ENCODE results near the gene TANC1. TPM values are rescaled to one million over a fixed set of nuclear protein-coding genes. Genes with fewer than 3 reads are reported as not detected.

TANC1 gene
- total RNA-seq, 2 experiments from 2014 or later: 0.89 to 1.1 TPM

DNA sequence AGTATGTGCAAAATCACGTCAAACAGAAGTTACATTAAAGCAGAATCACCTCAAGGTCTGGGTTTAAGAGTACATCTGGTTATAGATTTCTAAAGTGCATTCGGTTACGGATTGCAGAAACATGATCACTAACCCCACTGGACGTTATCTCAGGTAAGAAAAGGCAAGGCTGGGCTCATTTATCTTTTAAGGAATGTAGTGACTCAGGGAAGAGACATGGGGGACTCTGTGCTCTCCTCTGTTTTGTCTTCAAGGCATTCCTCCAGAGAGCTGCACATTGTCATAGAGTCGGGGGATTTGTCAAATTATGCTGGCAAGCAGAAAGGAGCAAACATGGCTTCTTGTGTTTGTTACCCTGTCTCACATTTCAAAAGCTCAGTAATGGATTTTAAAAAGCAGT, 303.7 kb downstream of the TANC1 start:
- POLR2A ChIA-PET: no interaction called here
- no peak overlapping the region for H3K27ac Mint-ChIP-seq
- H3K4me3 Mint-ChIP-seq: no peak overlapping the region
- CTCF ChIA-PET: interaction anchor here (1.3 kb wide), 1 partner anchor 11 kb away, joined by 5 read pairs; no protein-coding TSS in a partner anchor
- ATAC-seq: no peak
- no peaks in the 10 kb centered on the region for H3K27me3 Mint-ChIP-seq
- no peaks in the 10 kb centered on the region for H3K4me1 Mint-ChIP-seq
- intact Hi-C loops (cut with DNase I, micrococcal nuclease): no loop called here
- H3K36me3 Mint-ChIP-seq (ENCODE audit: low read depth): peaks cover 24% of the 10 kb centered on the region
- H3K9me3 Mint-ChIP-seq (ENCODE audit: low read depth): no peaks in the 10 kb centered on the region
- DNase-seq: no peak

DNA sequence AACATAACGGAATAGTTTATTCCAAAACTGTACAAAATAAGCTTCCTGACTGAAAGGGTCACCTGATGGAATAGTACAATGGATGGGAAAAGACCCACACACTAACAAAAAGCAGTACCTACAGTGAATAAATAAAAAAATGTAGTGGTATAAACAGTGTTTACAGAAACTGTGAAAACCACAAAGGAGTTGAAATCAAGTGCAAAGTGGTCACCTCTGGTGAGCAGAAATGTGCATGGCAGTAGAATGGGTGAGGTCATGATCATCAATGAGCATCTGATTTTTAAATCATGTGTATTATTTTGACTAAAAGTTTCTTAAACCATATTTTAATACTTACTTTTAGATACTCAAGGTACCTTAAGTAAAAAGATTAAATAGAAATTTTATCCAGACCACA, 306.7 kb downstream of the TANC1 start:
- intact Hi-C loops (cut with DNase I, micrococcal nuclease): no loop called here
- Mint-ChIP-seq H3K9me3 (ENCODE audit: low read depth) (no peaks in the 10 kb centered on the region), H3K27me3 (no peaks in the 10 kb centered on the region), H3K36me3 (ENCODE audit: low read depth) (peaks cover 21% of the 10 kb centered on the region), H3K27ac (no peak overlapping the region), H3K4me1 (no peaks in the 10 kb centered on the region), H3K4me3 (no peak overlapping the region)
- POLR2A ChIA-PET: no interaction called here
- DNase-seq (no peak), ATAC-seq (no peak)
- CTCF ChIA-PET: no interaction called here

DNA sequence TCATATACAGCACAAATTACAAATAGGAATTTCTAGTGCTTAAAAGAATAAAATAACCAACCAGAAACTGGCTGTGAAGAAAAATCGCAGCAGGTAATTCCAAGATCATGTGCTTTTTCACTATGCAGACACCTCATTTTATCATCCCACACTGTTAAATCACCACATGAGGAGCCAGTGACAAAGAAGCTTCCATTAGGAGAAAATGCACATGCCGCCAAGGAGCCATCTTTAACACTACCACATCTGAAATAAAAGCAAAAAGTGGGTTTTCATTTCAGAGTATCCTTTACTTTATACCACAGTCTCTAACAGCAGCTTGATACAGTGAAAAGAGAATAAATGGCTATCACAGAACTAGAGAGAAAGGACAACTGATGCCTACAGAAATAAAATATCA, 311.3 kb downstream of the TANC1 start:
- Mint-ChIP-seq H3K4me3 (no peak overlapping the region), H3K36me3 (ENCODE audit: low read depth) (peaks cover 14% of the 10 kb centered on the region), H3K4me1 (peaks cover 4% of the 10 kb centered on the region), H3K9me3 (ENCODE audit: low read depth) (no peaks in the 10 kb centered on the region), H3K27ac (no peak overlapping the region), H3K27me3 (no peaks in the 10 kb centered on the region)
- ChIA-PET CTCF (no interaction called here), POLR2A (no interaction called here)
- no peak for ATAC-seq
- no peak for DNase-seq
- intact Hi-C loops (cut with DNase I, micrococcal nuclease): loop anchor here in 1 of 2 experiments (10.0 kb wide), 2 partner anchors 1125 to 1885 kb away; partner anchors contain the start of gene TANK

- no peaks in the 10 kb centered on the region for H3K9me3 Mint-ChIP-seq (ENCODE audit: low read depth)
- no peak overlapping the region for H3K4me3 Mint-ChIP-seq
- no peak overlapping the region for H3K27ac Mint-ChIP-seq
- no peaks in the 10 kb centered on the region for H3K27me3 Mint-ChIP-seq
- no peak for ATAC-seq
- intact Hi-C loops (cut with DNase I, micrococcal nuclease): loop anchor here in 1 of 2 experiments (10.0 kb wide), 2 partner anchors 1124 to 1884 kb away; partner anchors contain the start of gene TANK
- no peak for DNase-seq
- H3K36me3 Mint-ChIP-seq (ENCODE audit: low read depth): peaks cover 11% of the 10 kb centered on the region
- ChIA-PET POLR2A (no interaction called here), CTCF (interaction anchor here (0.8 kb wide), 1 partner anchor 296 kb away, joined by 3 read pairs; no protein-coding TSS in a partner anchor)
- H3K4me1 Mint-ChIP-seq: peaks cover 12% of the 10 kb centered on the region
These were observed 312.6 kb downstream of the TANC1 start for GRCh38 chr2:159281002-159281401.

Small RNA genes within 50 kb of the gene (microRNA-seq; reads per million reads assigned to microRNA genes)
- gene MIR6888 (ENCODE audit: borderline replicate concordance): not detected

Other genes starting within 250 kb of the TANC1 start
- not detected for gene DAPL1, start 173.3 kb upstream of the TANC1 start, total RNA-seq

Data from activated CD4-positive, alpha-beta T cell treated with anti-CD3 and anti-CD28 coated beads for 36 hours (primary cell).